SK-N-SH treated with all-trans-retinoic acid at 6 μM for 48 hours (cell line): ENCODE measurements around the gene MBTD1.

ENCODE experiments used
- ATAC-seq: fragments of 200-7000 bp; cut with Tn5 transposase; 3 replicates; pipeline ENCODE4 v1.9.1; 2020; ENCODE audit warnings: mild to moderate bottlenecking, moderate library complexity
- ARNTL ChIP-seq: fragments of 450-650 bp; formaldehyde crosslinking; IDR thresholded peaks from 2 replicates; pipeline ENCODE4 v1.5.0; 2020; ENCODE audit warnings: low read depth, mild to moderate bottlenecking, moderate library complexity, borderline replicate concordance
- BACH2 ChIP-seq: fragments of 250-450 bp; sonication (Bioruptor Pico); IDR thresholded peaks from 2 replicates; pipeline ENCODE4 v1.9.0; 2021; ENCODE audit warnings: mild to moderate bottlenecking, borderline replicate concordance
- CREB5 ChIP-seq: fragments of 250-450 bp; sonication (Bioruptor Pico); IDR thresholded peaks from 2 replicates; pipeline ENCODE4 v1.5.1; 2020; ENCODE audit warnings: low read depth, mild to moderate bottlenecking, moderate library complexity
- CSDC2 ChIP-seq: fragments of 250-450 bp; sonication (Bioruptor Pico); IDR thresholded peaks from 2 replicates; pipeline ENCODE4 v1.5.0; 2020; ENCODE audit warnings: mild to moderate bottlenecking, moderate library complexity
- ESRRG ChIP-seq: fragments of 250-450 bp; sonication (Bioruptor Pico); IDR thresholded peaks from 2 replicates; pipeline ENCODE4 v1.6.1; 2021; ENCODE audit warnings: mild to moderate bottlenecking
- GLIS3 ChIP-seq: fragments of 250-450 bp; sonication (Bioruptor Pico); IDR thresholded peaks from 2 replicates; pipeline ENCODE4 v1.5.0; 2020; ENCODE audit warnings: mild to moderate bottlenecking, moderate library complexity
- ISL1 ChIP-seq: fragments of 250-450 bp; sonication (Bioruptor Pico); IDR thresholded peaks from 2 replicates; pipeline ENCODE4 v2.1.2; 2022; ENCODE audit warnings: mild to moderate bottlenecking, moderate library complexity
- OSR1 ChIP-seq: fragments of 250-450 bp; sonication (Bioruptor Pico); IDR thresholded peaks from 2 replicates; pipeline ENCODE4 v1.8.0; 2022; ENCODE audit warnings: moderate library complexity, mild to moderate bottlenecking, inconsistent platforms
- PPARA ChIP-seq: fragments of 250-450 bp; sonication (Bioruptor Pico); IDR thresholded peaks from 2 replicates; pipeline ENCODE4 v1.5.0; 2020; ENCODE audit warnings: mild to moderate bottlenecking, borderline replicate concordance
- RARB ChIP-seq: fragments of 250-450 bp; sonication (Bioruptor Pico); IDR thresholded peaks from 2 replicates; pipeline ENCODE4 v1.8.0; 2021; ENCODE audit warnings: mild to moderate bottlenecking, moderate library complexity
- SNAI2 ChIP-seq: fragments of 250-450 bp; sonication (Bioruptor Pico); IDR thresholded peaks from 2 replicates; pipeline ENCODE4 v1.5.0; 2020; ENCODE audit warnings: mild to moderate bottlenecking, moderate library complexity
- TCF4 ChIP-seq: fragments of 250-450 bp; sonication (Bioruptor Pico); IDR thresholded peaks from 2 replicates; pipeline ENCODE4 v1.8.0; 2021; ENCODE audit warnings: mild to moderate bottlenecking, moderate library complexity, borderline replicate concordance
- TOX ChIP-seq: fragments of 250-450 bp; sonication (Bioruptor Pico); IDR thresholded peaks from 2 replicates; pipeline ENCODE4 v1.8.0; 2021; ENCODE audit warnings: mild to moderate bottlenecking, moderate library complexity, borderline replicate concordance
- ZC3H10 ChIP-seq: fragments of 250-450 bp; sonication (Bioruptor Pico); IDR thresholded peaks from 2 replicates; pipeline ENCODE4 v1.5.1; 2021; ENCODE audit warnings: mild to moderate bottlenecking, moderate library complexity
- ZFP3 ChIP-seq: fragments of 250-450 bp; sonication (Bioruptor Pico); IDR thresholded peaks from 2 replicates; pipeline ENCODE4 v1.5.0; 2020; ENCODE audit warnings: mild to moderate bottlenecking, moderate library complexity
- ZFP30 ChIP-seq: fragments of 450-650 bp; formaldehyde crosslinking; IDR thresholded peaks from 2 replicates; pipeline ENCODE4 v1.5.0; 2022; ENCODE audit warnings: mild to moderate bottlenecking, moderate library complexity
- ZNF565 ChIP-seq: fragments of 450-650 bp; formaldehyde crosslinking; conservative IDR thresholded peaks from 2 replicates; pipeline ENCODE4 v1.5.0; 2020; ENCODE audit warnings: low read depth, mild to moderate bottlenecking, moderate library complexity
- ZNF70 ChIP-seq: fragments of 450-650 bp; formaldehyde crosslinking; IDR thresholded peaks from 2 replicates; pipeline ENCODE4 v1.5.0; 2020; ENCODE audit warnings: mild to moderate bottlenecking, moderate library complexity
- ZNF8 ChIP-seq: fragments of 450-650 bp; formaldehyde crosslinking; IDR thresholded peaks from 2 replicates; pipeline ENCODE4 v1.5.0; 2020; ENCODE audit warnings: mild to moderate bottlenecking, moderate library complexity
- TF ChIP-seq, protein P1 (sequence below): fragments of 250-450 bp; sonication (Bioruptor Pico); IDR thresholded peaks from 2 replicates; pipeline ENCODE4 v1.8.0; 2021; ENCODE audit warnings: low read depth, mild to moderate bottlenecking, moderate library complexity, borderline replicate concordance
- TF ChIP-seq, protein P2 (sequence below): fragments of 250-450 bp; sonication (Bioruptor Pico); IDR thresholded peaks from 2 replicates; pipeline ENCODE4 v1.5.0; 2020; ENCODE audit warnings: mild to moderate bottlenecking, moderate library complexity
- TF ChIP-seq, protein P3 (sequence below): fragments of 250-450 bp; sonication (Bioruptor Pico); IDR thresholded peaks from 2 replicates; pipeline ENCODE4 v1.5.1; 2021; ENCODE audit warnings: mild to moderate bottlenecking, moderate library complexity
- TF ChIP-seq, protein P4 (sequence below): fragments of 250-450 bp; sonication (Bioruptor Pico); IDR thresholded peaks from 2 replicates; pipeline ENCODE4 v1.8.0; 2020; ENCODE audit warnings: mild to moderate bottlenecking, moderate library complexity, borderline replicate concordance

The MBTD1 gene

DNA sequence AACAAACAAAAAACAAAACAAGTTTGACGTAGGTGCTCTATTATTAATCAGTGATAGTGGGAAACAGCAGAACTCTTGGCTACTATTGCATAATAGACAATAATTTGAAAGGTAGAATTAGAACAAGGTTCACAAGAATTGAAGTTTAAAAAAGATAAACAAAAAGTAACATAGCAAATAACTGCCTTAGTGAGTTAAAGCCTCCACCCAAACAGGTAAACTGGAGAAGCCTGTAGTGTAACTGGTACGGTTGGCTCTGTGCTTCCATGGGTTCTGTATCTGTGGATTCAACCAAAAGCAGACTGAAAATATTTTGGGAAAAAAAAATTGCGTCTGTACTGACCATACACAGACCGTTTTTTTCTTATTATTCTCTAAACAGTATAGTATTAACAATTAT, 38.5 kb downstream of the MBTD1 start:
- no peak for ATAC-seq
- no peak for TF ChIP-seq RARB
- no peak for TF ChIP-seq TOX (CRISPR knock-in tag)
- TF ChIP-seq, protein P1, sequence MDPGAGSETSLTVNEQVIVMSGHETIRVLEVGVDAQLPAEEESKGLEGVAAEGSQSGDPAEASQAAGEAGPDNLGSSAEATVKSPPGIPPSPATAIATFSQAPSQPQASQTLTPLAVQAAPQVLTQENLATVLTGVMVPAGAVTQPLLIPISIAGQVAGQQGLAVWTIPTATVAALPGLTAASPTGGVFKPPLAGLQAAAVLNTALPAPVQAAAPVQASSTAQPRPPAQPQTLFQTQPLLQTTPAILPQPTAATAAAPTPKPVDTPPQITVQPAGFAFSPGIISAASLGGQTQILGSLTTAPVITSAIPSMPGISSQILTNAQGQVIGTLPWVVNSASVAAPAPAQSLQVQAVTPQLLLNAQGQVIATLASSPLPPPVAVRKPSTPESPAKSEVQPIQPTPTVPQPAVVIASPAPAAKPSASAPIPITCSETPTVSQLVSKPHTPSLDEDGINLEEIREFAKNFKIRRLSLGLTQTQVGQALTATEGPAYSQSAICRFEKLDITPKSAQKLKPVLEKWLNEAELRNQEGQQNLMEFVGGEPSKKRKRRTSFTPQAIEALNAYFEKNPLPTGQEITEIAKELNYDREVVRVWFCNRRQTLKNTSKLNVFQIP (CRISPR knock-in tag), result no peak
- no peak for TF ChIP-seq GLIS3 (CRISPR knock-in tag)
- no peak for TF ChIP-seq TCF4 (CRISPR knock-in tag)
- no peak for TF ChIP-seq SNAI2 (CRISPR knock-in tag)
- no peak for TF ChIP-seq ZNF70
- TF ChIP-seq ZNF565, result no peak
- TF ChIP-seq ZFP30, result no peak
- TF ChIP-seq ARNTL (CRISPR knock-in tag), result no peak
- no peak for TF ChIP-seq ZNF8 (CRISPR knock-in tag)
- TF ChIP-seq CSDC2, result no peak
- no peak for TF ChIP-seq ISL1 (CRISPR knock-in tag)
- TF ChIP-seq, protein P2, sequence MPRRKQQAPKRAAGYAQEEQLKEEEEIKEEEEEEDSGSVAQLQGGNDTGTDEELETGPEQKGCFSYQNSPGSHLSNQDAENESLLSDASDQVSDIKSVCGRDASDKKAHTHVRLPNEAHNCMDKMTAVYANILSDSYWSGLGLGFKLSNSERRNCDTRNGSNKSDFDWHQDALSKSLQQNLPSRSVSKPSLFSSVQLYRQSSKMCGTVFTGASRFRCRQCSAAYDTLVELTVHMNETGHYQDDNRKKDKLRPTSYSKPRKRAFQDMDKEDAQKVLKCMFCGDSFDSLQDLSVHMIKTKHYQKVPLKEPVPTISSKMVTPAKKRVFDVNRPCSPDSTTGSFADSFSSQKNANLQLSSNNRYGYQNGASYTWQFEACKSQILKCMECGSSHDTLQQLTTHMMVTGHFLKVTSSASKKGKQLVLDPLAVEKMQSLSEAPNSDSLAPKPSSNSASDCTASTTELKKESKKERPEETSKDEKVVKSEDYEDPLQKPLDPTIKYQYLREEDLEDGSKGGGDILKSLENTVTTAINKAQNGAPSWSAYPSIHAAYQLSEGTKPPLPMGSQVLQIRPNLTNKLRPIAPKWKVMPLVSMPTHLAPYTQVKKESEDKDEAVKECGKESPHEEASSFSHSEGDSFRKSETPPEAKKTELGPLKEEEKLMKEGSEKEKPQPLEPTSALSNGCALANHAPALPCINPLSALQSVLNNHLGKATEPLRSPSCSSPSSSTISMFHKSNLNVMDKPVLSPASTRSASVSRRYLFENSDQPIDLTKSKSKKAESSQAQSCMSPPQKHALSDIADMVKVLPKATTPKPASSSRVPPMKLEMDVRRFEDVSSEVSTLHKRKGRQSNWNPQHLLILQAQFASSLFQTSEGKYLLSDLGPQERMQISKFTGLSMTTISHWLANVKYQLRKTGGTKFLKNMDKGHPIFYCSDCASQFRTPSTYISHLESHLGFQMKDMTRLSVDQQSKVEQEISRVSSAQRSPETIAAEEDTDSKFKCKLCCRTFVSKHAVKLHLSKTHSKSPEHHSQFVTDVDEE (CRISPR knock-in tag), result no peak
- no peak for TF ChIP-seq ZFP3 (CRISPR knock-in tag)
- TF ChIP-seq, protein P3, sequence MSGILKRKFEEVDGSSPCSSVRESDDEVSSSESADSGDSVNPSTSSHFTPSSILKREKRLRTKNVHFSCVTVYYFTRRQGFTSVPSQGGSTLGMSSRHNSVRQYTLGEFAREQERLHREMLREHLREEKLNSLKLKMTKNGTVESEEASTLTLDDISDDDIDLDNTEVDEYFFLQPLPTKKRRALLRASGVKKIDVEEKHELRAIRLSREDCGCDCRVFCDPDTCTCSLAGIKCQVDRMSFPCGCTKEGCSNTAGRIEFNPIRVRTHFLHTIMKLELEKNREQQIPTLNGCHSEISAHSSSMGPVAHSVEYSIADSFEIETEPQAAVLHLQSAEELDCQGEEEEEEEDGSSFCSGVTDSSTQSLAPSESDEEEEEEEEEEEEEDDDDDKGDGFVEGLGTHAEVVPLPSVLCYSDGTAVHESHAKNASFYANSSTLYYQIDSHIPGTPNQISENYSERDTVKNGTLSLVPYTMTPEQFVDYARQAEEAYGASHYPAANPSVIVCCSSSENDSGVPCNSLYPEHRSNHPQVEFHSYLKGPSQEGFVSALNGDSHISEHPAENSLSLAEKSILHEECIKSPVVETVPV (CRISPR knock-in tag), result no peak
- no peak for TF ChIP-seq ZC3H10

GRCh38 chr17:51217946-51218345, 41.9 kb downstream of the MBTD1 start:
- no peak for TF ChIP-seq ZFP30
- no peak for TF ChIP-seq OSR1 (CRISPR knock-in tag)
- TF ChIP-seq GLIS3 (CRISPR knock-in tag), result no peak
- no peak for TF ChIP-seq BACH2 (CRISPR knock-in tag)
- TF ChIP-seq ZC3H10, result no peak
- TF ChIP-seq CSDC2, result no peak
- no peak for TF ChIP-seq ZFP3 (CRISPR knock-in tag)
- TF ChIP-seq, protein P1 (CRISPR knock-in tag), result no peak
- TF ChIP-seq SNAI2 (CRISPR knock-in tag), result no peak
- TF ChIP-seq, protein P3 (CRISPR knock-in tag), result no peak
- TF ChIP-seq PPARA (CRISPR knock-in tag), result no peak
- TF ChIP-seq ZNF8 (CRISPR knock-in tag), result no peak
- TF ChIP-seq, protein P4, sequence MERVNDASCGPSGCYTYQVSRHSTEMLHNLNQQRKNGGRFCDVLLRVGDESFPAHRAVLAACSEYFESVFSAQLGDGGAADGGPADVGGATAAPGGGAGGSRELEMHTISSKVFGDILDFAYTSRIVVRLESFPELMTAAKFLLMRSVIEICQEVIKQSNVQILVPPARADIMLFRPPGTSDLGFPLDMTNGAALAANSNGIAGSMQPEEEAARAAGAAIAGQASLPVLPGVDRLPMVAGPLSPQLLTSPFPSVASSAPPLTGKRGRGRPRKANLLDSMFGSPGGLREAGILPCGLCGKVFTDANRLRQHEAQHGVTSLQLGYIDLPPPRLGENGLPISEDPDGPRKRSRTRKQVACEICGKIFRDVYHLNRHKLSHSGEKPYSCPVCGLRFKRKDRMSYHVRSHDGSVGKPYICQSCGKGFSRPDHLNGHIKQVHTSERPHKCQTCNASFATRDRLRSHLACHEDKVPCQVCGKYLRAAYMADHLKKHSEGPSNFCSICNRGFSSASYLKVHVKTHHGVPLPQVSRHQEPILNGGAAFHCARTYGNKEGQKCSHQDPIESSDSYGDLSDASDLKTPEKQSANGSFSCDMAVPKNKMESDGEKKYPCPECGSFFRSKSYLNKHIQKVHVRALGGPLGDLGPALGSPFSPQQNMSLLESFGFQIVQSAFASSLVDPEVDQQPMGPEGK (CRISPR knock-in tag), result no peak
- TF ChIP-seq ZNF565, result no peak
- TF ChIP-seq ESRRG, result no peak
- no peak for TF ChIP-seq RARB
- TF ChIP-seq ZNF70, result no peak
- TF ChIP-seq CREB5 (CRISPR knock-in tag), result no peak
- ATAC-seq, result no peak
